Erythroblast (primary cell): ENCODE measurements around the gene SARS1.

Experiments used
- GATA1 ChIP-seq: IDR thresholded peaks from 2 replicates; pipeline ENCODE4 v1.6.1; 2011; ENCODE audit warnings: low read depth, mild to moderate bottlenecking, control low read depth, low read length, moderate library complexity
- POLR2A ChIP-seq: IDR thresholded peaks from 2 replicates; pipeline ENCODE4 v1.6.1; 2011; ENCODE audit warnings: mild to moderate bottlenecking, low read length

DNA sequence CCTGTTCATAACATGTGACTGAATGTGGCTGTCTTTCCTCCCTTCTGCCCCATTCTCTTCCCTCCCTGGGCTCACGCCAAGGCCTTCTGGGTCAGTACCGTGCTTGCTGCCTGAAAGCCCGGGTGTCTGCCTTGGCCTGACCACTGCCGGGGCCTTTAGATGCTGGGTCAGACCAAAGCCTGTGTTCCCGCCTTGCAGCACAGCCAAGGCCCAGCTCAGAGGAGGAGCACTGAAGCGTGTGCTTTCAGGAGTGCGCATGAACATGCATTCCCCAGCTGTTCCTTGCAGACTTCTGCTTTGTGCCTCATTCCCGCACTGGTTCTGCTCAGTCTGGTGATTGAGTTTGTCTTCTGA lies 27.0 kb upstream of the SARS1 start:
- TF ChIP-seq POLR2A = no peak
- TF ChIP-seq GATA1 = no peak
